WTC11 (cell line): ENCODE measurements around the gene SBK3.

Experiments
- CREB1 ChIP-seq: sonication (generic); formaldehyde crosslinking; IDR thresholded peaks from 2 replicates; pipeline ENCODE4 v1.8.0; 2023; ENCODE audit warnings: mild to moderate bottlenecking, missing genetic modification reagents
- EMX1 ChIP-seq: fragments of 250-450 bp; sonication (Bioruptor Pico); IDR thresholded peaks from 2 replicates; pipeline ENCODE4 v1.8.0; 2021; ENCODE audit warnings: mild to moderate bottlenecking
- GABPB1 ChIP-seq: sonication (generic); formaldehyde crosslinking; IDR thresholded peaks from 2 replicates; pipeline ENCODE4 v1.8.1; 2023; ENCODE audit warnings: mild to moderate bottlenecking, missing genetic modification reagents
- SP1 ChIP-seq: sonication (generic); formaldehyde crosslinking; conservative IDR thresholded peaks from 2 replicates; pipeline ENCODE4 v1.8.1; 2022; ENCODE audit warnings: missing genetic modification reagents
- ZNF121 ChIP-seq: sonication (generic); formaldehyde crosslinking; IDR thresholded peaks from 2 replicates; pipeline ENCODE4 v1.8.0; 2023; ENCODE audit warnings: missing genetic modification reagents
- ZNF281 ChIP-seq: sonication (generic); formaldehyde crosslinking; IDR thresholded peaks from 2 replicates; pipeline ENCODE4 v1.8.0; 2023; ENCODE audit warnings: mild to moderate bottlenecking, missing genetic modification reagents
- ZNF396 ChIP-seq: fragments of 250-450 bp; sonication (Bioruptor Pico); IDR thresholded peaks from 2 replicates; pipeline ENCODE4 v1.8.0; 2021; ENCODE audit warnings: mild to moderate bottlenecking, moderate library complexity, borderline replicate concordance
- TF ChIP-seq, protein P1 (sequence below): fragments of 200-600 bp; IDR thresholded peaks from 2 replicates; pipeline ENCODE4 v1.8.0; 2022; ENCODE audit warnings: antibody characterized with exemption
- TF ChIP-seq, protein P2 (sequence below): sonication (generic); formaldehyde crosslinking; IDR thresholded peaks from 2 replicates; pipeline ENCODE4 v1.8.0; 2022; ENCODE audit warnings: mild to moderate bottlenecking, missing genetic modification reagents

GRCh38 chr19:55537741-55538111, 7.6 kb downstream of the SBK3 start:
- no peak for TF ChIP-seq GABPB1 (CRISPR knock-in tag)
- TF ChIP-seq ZNF396 (CRISPR knock-in tag) = no peak
- TF ChIP-seq, protein P1, sequence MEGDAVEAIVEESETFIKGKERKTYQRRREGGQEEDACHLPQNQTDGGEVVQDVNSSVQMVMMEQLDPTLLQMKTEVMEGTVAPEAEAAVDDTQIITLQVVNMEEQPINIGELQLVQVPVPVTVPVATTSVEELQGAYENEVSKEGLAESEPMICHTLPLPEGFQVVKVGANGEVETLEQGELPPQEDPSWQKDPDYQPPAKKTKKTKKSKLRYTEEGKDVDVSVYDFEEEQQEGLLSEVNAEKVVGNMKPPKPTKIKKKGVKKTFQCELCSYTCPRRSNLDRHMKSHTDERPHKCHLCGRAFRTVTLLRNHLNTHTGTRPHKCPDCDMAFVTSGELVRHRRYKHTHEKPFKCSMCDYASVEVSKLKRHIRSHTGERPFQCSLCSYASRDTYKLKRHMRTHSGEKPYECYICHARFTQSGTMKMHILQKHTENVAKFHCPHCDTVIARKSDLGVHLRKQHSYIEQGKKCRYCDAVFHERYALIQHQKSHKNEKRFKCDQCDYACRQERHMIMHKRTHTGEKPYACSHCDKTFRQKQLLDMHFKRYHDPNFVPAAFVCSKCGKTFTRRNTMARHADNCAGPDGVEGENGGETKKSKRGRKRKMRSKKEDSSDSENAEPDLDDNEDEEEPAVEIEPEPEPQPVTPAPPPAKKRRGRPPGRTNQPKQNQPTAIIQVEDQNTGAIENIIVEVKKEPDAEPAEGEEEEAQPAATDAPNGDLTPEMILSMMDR = no peak
- no peak for TF ChIP-seq EMX1
- TF ChIP-seq, protein P2, sequence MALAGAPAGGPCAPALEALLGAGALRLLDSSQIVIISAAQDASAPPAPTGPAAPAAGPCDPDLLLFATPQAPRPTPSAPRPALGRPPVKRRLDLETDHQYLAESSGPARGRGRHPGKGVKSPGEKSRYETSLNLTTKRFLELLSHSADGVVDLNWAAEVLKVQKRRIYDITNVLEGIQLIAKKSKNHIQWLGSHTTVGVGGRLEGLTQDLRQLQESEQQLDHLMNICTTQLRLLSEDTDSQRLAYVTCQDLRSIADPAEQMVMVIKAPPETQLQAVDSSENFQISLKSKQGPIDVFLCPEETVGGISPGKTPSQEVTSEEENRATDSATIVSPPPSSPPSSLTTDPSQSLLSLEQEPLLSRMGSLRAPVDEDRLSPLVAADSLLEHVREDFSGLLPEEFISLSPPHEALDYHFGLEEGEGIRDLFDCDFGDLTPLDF (CRISPR knock-in tag) = no peak
- no peak for TF ChIP-seq ZNF121 (CRISPR knock-in tag)
- TF ChIP-seq ZNF281 = no peak
- TF ChIP-seq CREB1 = no peak
- TF ChIP-seq SP1 (CRISPR knock-in tag) = no peak
